ENCODE results near the gene CLIC6.
A peak's percentile ranks its signal among the peaks of the same experiment; 100 is the strongest.

CLIC6 gene

DNA sequence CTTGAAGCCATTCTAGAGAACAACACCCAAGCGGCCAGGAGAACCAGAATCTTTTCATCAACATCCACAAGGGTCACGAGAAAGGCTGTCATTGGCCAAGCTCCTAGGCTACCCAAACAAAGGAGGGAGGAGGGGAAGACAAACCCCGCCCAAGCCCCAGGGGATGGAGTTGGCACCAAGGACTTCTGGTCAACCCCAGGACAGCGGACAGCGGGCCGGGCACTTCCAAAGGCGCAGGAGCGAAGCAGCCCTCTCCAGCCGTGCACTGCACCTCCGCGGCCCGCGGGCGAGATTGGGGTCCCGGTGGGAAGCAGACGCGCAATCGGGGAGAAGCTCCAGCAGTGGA is at the start of gene CLIC6:
Gene CLIC6, plus strand, starts transcription at position 192 of the 346 bp plus-strand sequence. CDS start 395 bp downstream, outside the sequence.
- no peak for DNase-seq

DNA sequence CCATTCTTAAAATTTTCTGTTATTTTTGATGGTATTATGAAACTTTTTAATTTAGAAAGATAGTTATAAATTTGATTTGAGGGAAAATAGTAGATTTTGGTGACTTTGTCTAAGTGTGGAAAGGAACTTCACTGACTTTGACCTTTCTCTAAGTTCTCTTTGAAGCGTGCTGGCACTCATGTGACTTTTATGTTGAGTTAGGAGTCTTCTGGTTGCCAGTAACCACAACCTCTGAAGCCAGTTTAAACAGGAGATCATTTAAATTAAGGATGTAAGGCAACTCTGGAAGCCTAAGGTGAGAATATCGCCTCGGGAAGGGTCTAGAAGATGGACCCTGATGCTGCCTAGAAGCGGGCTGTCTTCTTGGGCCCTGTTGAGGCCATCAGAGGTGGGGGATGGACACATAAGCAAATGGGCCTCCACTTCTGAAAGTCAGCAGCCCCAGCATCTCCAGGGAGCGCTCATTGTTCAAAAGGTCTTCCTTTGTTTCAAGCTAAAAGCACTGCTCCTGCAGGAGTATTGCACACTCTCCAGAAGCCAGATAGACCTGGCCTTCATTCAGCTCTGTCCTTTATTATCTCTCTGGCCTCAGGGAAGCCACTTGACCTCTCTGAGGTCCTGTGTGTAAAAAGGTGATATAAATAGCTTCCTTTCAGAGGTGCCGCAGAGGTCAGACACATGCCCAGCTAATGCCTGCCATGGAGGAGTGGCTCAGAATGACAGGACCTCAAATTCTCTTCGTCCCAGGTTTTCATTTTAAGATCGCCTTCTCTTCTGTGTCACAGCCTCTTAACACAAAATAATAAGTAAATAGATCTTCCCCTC is 48.7 kb upstream of the CLIC6 start:
- DNase-seq: no peak

DNA sequence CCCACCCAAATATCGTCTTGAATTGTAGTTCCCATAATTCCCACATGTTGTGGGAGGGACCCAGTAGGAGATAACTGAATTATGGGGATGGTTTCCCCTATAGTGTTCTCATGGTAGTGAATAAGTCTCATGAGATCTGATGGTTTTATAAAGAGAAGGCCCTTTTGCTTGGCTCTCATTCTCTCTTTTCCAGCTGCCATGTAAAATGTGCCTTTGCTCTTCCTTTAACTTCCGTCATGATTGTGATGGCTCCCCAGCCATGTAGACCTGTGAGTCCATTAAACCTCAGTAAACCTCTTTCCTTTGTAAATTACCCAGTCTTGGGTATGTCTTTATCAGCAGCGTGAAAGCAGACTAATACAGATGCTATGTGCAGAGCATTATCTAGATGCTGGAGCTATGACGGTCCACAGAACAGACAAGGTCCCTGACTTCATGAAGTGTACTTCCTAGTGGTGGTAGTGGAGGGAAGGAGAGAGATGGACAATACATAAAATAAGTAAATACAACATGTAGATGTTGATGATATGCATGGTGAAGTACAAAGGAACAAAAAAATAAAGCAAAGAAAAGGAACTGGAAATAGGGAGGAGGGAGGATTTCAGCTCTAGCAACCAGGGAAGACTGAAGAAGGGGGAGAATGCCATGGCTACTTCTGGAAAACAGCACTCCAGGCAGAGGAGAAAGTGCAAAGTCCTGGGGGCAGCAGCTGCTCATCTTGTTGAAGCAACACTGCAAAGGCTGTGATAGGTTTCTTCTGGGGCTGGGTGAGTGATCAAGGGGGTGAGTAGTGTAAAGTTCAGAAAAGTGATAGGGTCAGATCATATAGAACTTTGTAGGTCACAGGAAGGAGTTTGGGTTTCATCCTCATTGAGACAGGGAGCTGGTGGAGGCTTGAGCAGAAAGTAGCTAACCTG is 47.1 kb upstream of the CLIC6 start:
- DNase-seq: no peak

DNA sequence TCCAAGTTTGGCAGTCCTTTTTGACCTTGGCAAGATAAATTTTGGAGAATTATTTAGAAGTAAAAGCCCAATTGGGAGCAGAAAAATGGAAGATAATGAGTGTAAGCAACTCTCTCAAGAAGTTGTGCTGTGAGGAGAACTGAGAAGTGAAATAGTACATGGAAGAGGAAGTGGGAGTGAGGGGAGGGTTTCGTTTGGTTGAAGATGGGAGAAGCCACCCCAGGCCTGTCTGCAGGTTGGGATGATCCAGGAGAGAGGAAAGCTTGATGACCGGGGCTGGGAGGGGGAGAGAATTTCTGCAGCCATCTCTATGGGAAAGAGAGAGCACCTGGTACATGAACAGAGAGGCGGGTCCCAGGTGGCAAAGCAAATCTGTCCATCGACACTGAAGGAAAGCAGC is 45.3 kb upstream of the CLIC6 start:
- no peak for DNase-seq

DNA sequence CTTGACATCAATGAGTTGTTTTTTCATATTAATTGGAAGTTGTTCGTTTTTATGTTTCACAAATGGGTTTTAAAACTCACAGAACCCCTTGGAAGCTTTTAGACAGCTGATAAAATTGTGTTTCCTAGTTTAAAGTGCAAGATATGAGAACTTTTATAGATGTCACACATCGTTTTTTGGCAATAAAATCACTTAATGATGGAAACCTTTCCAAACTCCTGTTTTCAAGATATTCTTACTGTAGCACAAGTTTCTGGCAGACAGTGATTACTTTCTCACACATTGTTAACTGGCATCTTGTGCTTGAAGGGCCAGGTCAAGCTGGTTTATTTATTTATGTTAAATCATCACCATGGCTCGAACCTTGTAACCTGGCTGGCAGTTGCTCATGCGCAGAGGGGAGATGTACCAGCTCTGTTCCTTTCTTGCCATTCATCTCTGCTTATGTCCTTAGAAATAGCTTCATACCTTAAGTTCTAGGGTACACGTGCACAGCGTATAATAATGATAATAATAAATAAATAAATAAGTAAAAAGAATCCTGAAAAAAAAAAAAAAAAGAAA is 43.7 kb upstream of the CLIC6 start:
- DNase-seq: no peak

DNA sequence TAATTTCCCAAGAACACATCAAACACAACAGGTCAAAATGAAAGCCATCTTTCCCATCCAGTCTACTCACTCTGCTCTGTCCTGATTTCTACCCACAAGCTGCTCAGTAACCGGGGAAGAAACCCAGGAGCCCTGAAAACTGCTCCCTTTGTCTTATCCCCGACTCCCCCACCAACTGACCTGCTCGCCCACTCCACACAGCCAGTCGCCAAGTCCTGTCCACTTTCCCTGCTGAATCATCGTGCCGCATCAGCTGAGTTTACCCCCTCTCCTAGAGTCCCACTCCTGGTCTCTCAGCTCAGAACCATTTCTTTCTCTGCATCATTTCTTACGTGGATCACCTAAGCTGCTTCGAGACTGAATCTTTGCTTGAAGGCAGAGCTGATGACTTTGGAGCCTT is 42.7 kb upstream of the CLIC6 start:
- no peak for DNase-seq

DNA sequence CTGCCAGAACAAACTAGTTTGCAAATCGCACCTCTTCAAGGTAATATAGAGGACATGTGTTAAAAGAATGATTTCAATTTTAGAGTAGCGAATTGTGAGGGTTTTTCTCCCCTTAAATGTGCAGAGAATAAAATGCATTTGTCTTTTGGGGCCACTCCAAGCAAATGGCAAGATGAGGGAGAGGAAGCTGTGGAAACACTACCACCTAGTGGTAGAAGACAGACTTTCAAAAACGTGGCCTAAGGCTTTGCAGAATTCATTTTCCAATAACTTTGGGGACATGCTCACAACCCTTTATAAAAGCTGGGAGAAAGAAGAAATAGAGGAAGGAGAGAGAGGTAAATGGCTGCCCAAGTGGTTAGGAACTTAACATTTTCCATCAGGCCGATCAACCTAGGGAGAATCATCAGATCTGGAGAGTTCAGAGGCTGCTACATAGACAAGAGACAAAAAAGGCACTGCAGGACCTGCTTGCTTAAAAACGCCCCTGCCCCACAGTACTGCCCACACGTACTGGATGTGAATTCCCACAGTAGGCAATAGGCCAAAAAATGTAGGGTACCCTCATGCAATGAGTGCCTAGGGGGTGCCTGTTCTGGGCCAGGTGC is 38.2 kb upstream of the CLIC6 start:
- DNase-seq: peak; percentile 68

DNA sequence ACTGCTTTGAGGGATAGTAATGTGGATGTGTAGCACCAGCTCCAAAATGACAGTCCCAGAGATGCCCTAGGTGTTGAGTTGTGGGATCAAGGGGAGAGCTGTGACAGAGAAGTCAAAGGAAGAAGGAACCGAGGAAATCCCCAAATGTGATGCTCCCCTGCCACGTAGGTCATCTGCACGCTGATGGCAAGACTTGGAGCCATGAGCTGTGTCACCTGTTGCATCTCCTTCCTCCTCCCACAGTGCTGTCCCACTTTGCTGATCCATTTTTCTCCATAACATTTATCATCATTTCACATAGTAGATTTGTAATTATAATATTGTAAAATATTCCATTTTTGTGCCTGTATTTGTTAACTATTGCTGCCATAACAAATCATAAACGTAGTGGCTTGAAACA is 36.3 kb upstream of the CLIC6 start:
- DNase-seq: no peak

DNA sequence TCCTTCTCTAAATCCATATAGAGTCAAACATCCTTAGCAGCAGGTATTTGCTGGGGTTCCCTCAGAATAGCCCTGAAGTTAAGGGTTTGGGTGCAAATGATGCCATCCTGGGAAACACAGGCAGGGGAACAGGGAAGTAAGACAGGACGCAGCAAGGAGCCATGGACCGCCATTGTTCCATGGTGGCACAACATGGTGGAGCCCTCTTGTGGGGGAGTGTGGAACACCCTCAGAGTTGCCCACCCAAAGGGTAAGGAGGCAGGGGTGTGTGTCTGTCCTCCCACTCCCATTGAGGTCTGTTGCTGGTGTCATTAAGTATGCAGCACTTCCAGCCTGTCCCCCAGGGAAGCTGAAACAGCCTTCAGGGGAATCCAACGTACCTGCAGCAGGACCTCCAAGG is 33.5 kb upstream of the CLIC6 start:
- peak; percentile 32 for DNase-seq

DNA sequence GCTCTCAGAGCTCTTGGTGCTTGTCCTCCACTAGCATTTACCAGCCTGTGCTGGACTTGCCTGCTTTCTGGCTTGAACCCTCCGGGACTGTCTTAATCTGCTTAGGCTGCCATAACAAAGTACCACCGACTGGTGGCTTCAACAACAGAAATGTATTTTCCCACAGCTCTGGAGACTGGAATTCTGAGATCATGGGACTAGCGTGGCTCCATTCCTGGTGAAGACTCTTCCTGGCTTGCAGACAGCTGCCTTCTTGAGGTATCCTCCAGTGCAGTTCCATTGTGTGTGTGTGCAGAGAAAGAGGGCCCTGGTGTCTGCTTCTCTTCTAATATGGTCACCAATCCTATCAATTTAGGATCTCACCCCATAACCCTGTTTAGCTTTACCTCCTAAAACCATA is 31.8 kb upstream of the CLIC6 start:
- DNase-seq: no peak

DNA sequence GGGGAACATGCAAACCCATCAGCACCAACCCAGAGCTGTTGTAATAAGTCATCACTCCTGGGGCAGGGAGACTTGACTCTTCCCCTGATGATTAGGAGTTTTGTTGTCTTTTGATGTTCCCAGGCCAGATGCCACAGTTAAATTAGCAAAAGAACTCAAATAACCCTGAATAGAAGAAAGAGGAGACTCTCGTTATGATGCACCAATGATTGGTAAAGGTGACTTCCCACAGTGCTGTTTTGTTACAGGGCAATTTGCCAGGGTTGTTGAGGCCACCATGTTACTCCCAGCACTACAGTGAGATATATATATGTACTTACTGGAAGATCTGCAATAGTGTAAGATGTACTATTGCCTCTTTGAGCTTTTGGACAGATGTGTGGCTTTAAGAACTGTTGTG is 29.5 kb upstream of the CLIC6 start:
- no peak for DNase-seq

DNA sequence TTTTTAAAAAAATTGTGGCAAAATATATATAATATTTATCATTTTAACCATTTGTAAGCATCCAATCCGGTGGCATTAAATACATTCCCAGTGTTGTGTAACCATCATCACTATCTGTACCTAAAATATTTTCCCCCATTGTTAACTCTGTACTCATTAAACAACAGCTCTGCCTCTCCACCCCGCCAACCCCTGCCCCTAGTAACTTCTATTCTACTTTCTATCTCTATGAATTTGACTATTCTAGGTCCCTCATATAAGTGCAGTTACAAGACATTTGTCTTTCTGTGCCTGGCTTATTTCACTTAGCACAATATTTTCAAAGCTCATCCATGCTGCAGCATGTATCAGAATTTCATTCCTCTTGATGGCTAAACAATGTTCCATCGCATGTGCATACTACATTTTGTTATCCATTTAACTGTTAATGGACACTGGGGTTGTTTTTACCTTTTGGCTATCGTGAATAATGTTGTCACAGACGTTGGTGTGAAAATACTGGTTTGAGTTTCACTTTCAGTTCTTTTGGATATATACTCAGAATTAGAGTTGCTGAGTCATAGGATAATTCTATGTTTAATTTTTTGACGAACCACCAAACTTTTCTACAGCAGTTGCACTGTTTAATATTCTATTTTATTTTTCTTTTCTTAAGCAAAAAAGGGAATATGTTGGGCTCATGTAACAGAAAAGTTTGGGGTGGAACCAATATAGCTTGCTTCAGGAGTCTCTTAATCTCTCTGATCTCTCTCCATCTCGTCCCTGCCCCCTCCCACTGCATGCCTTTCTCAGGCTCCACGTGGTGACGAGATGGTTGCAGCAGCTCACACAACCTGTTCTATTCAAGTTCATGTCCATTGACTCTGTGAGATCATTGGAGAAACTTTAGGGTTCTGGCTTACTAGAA is 28.7 kb upstream of the CLIC6 start:
- peak; percentile 71 for DNase-seq

DNA sequence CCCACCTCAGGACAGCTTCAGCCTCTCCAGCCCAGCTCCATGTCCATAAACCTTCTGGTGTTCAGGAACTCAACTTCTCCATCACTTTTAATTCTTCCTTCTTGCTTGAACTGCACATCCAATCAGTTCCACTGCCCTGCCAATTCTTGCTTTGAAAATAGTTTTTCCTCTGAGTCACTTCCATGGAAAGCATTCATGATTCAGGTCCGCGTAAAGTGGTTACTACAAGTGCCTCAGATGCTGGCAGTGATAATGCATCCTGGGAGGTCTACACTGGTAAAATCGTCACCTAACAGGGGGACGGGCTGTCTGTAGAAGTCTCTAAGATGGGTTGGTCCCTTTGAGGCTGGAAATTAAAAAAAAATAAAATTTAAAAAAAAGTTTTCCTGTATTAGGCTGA is 27.9 kb upstream of the CLIC6 start:
- no peak for DNase-seq

DNA sequence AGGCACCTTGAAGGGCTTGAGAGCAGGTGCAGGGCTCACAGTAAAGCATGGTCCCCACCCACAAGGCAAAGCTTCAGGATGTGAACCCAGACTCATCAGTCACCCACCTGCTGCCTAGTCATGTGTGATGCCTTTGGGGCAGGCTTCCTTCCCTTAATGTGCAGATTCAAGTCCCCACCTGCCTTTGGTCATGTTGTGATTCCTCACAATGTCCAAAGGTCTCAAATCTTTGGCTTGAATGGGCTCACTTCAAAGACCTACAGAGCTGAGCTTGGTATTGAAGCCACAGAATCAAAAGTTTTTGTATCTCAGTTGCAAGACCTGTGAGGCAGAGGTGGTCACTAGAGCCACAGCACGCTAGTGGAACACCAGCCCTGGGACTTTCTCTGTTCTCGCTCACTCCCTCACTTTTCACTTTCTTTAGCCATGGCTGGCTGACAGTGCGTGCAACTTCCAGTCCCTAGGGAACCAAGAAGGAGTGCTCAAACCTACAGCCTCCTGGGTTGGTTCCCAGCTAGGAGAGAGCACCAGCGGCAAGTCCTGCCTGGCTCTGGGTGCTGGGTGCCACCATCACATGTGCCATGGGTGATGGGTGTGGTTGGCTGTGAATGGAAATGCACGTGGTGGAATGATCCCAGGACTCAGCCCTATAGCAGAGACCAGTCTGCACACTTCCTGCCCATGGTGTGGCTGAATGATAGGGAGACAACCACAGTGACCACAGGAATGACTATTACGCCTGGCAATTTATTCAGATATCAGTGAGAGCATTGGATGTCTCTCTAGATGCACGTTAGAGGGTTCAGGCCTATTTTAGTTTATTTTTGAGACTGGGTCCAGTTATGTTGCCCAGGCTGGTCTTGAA is 26.4 kb upstream of the CLIC6 start:
- no peak for DNase-seq

DNA sequence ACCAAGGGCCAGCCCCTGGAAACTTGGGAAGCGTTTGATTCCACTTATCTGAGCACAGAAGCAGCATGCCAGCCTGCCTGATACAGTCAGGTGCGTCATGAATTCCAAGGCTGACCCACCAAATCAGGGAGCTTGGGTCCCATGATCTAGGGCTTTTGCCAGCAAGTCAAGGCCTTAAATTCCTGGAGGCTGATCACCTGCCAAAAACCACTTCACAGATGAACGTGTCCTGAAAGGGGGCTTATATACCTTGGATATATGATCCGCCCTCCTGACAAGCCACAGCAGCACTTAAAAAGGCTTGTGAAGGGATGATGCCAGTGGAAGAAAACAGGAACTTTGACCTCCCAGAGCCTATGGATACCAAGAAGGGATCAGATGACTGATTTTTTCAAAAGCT is 24.0 kb upstream of the CLIC6 start:
- DNase-seq: no peak

DNA sequence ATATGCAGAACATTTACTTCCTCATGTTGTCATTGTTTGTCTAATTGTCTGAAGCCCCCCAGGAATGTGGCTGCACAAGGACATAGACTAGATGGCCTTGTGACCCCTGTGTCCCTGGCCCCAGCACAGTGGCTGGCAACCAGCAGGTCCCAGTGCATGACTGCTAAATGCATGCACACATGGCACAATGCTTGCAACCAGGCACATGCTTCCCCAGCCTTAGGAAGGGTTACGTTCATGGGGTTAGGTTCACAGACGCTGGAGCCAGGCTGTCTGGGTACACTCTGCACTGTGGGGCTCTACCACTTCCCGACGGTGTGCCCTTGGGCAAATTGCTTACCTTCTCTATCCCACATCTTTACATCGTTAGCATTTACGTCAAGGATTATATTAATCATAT is 21.2 kb upstream of the CLIC6 start:
- no peak for DNase-seq

DNA sequence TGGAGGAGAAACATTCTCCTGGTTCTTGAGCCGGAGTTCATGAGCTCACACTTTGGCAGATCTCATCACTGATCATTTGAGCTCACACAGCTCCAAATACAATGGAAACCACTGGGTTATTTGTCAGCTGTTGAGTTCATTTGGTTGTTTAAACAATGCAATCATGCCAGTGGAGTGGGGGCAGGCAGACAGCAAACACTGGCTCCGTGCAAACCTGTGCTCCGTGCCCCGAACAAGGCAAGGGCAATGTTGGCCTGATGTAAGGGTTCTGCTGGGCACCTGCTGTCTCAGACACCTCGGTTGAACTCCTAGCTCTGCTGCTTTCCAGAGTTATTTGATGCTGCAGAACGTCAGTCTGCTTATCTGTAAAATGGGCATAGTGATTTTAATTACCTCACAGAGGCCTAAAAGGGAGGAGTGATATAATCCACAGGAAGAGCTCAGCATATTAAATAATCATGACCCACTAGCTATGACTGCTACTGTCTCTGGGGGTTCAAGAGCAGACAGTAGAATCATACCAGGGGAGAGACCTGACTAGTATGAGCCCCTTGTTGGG is 20.0 kb upstream of the CLIC6 start:
- DNase-seq: no peak

DNA sequence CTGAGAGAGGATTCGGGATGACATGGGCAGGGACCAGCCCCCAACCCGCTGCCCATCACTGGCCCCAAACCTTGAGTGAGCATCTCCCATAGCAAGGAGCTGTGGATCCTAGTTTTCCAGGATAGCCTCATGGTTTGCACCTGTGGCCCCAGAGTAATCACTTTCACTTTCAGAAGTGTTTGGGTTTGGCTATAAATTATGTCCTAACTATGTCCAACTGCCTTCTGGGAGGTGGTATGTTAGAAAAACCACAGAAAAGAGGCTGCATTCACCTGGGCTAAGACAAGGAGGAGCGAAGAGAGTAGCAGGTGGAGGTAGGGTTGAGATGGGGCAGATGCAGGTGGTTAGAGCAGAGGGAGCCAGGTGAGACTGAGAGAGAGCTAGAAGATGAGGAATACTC is 19.4 kb upstream of the CLIC6 start:
- peak; percentile 54 for DNase-seq

DNA sequence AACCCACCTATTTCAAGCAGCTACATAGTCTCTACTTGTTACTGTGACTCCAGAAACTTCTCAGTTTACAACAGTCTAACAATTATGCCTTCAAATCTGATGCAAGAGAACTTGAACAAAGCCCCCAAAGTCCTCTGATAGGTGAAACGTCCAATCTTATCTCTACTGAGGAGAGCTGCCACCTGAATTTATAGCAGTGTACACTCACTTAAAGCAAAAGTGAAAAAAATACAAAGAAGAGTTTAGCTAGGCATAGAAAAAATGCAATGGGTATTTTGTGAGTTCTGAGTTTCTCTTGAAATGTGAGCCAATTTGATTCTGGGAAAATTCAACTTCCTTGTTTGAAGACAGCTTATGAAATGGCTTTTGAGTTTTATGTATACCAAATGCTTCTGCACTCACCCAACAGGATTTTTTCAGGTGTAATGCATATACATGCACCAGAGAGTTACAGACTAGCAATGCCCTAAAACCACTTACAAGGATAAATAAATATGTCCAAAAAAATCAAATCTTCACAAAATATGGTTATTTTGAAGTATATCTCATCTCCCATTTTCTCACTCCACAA is 17.8 kb upstream of the CLIC6 start:
- no peak for DNase-seq

DNA sequence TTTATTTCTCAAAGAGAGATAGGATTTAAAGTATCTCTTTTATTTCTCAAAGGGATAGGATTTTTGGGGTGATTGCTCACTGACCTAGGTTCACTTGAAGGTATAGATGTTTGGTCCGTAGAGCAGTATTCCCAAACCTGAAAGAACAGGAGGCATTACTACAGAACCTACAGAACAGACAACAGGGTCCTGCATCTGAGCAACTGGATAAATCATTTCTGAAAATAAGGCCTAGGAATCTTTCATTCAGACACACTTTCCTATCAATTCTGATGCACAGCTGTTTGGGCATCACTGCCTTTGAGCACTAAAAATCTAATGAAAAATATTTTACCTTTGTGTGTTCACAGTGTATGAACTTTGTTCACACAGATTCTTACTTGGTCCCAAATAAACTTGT is 17.2 kb upstream of the CLIC6 start:
- no peak for DNase-seq

DNA sequence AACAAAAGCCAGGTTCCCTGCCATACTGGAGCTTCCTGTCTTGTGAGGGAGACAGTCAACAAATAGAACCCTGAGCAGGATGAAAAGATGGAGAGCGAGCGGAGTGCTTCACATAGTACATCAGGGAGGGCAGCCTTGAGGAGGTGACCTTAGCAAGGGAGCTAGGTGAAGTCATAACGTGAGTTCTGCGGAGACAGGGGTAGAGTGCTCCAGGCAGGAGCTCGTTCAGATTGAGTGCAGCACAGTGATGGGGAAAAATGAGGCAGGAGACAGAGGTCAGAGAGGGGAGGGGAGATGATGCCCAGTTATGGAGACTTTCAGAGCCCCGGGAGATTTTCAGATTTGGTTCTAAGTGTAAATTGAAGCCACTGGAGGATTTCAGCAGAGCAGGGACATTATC is 15.3 kb upstream of the CLIC6 start:
- no peak for DNase-seq

Data from RPMI8226 (cell line).